ENCODE measurements around the gene MAN2B2. TPM values are rescaled to one million over a fixed set of nuclear protein-coding genes. Genes with fewer than 3 reads are reported as not detected.

Gene MAN2B2
- total RNA-seq, 4 donors from 2014 or later: 26.6 to 55.5 (median 31.7) TPM

GRCh38 chr4:6595897-6596537, 21.0 kb downstream of the MAN2B2 start:
- no peak for TF ChIP-seq CTCF (IDR thresholded peaks at IDR 0.05; ENCODE audit: low read depth)

DNA sequence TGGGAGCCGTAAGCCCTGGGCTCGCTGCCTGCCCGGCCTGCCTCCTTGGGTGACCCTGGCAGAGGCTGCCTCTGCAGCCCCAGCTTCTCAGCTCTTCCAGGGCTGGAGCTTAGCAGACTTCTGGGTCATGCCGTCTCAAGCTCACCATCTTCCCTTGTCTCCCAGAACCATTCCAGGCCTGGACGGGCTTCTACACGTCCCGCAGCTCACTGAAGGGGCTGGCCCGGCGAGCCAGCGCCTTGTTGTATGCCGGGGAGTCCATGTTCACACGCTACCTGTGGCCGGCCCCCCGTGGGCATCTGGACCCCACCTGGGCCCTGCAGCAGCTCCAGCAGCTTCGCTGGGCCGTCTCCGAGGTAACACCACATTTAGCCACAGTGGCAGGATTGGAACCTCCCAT, 22.0 kb downstream of the MAN2B2 start:
- TF ChIP-seq CTCF (IDR thresholded peaks at IDR 0.05; ENCODE audit: low read depth): no peak

- no peak for TF ChIP-seq CTCF (IDR thresholded peaks at IDR 0.05; ENCODE audit: low read depth)
These were observed 23.1 kb downstream of the MAN2B2 start for GRCh38 chr4:6598127-6598526.

- TF ChIP-seq CTCF (IDR thresholded peaks at IDR 0.05; ENCODE audit: low read depth): no peak
These were observed 23.7 kb downstream of the MAN2B2 start for GRCh38 chr4:6598641-6599040.

DNA sequence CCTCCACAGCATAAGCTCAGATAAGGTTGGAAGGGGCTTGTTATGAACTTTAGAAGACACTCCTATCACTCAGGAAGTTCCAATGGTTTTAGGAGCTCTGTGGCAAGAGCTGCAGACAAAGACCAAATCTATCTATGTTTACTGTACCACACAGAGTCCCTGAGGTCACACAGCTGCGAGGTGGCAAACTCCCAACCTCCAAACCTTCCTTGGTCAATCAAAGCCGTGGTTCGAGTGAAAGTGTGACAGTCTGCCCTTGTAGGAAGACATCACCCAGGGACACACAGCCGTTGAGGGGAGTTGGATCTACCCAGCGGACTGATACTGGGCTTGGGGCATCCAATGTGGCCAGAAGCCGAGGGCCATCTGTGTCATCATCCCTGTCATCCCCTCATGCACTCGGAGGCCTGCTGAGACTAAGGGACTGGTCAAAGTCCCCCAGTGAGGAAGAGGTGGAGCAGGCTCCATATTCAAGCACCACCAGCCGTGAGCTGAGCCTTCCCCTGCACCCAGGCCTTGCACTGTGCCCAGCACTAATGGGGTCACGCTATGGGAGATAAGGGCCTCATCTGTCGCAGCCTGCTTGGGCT, 26.8 kb downstream of the MAN2B2 start:
- TF ChIP-seq CTCF (IDR thresholded peaks at IDR 0.05; ENCODE audit: low read depth): no peak

GRCh38 chr4:6602289-6602688, 27.3 kb downstream of the MAN2B2 start:
- no peak for TF ChIP-seq CTCF (IDR thresholded peaks at IDR 0.05; ENCODE audit: low read depth)

DNA sequence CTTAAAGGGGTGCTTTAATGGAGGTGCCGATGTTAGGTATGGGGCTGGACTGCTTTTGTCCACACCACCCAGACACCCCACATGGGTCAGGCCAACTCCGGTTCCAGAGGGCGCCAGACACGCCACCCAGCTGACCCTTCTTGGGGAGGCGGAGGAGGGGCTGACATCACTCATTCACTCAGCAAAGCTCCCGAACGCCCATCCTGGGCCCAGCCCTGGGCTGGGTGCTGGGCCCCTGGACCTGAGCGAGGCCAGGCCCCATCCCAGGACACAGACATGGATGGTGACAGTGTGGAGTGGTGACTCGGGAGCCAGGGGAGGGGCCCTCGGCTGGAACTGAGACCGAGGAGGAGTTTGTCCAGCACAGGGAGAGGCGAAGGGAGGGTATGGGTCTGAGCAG, 28.1 kb downstream of the MAN2B2 start:
- no peak for TF ChIP-seq CTCF (IDR thresholded peaks at IDR 0.05; ENCODE audit: low read depth)
